Inferior parietal cortex (tissue), 1 donor: ENCODE data around the gene TPPP2.
"Not testable (repeated sequence)": the region's sequence is repeated elsewhere in the genome, so short reads cannot be mapped to it uniquely, and the experiment has no call there.

ENCODE experiments used
- DNase-seq: peaks from one replicate; pipeline ENCODE4 v3.0.0-alpha.2; 2016; ENCODE audit errors: extremely low spot score

TPPP2 gene

DNA sequence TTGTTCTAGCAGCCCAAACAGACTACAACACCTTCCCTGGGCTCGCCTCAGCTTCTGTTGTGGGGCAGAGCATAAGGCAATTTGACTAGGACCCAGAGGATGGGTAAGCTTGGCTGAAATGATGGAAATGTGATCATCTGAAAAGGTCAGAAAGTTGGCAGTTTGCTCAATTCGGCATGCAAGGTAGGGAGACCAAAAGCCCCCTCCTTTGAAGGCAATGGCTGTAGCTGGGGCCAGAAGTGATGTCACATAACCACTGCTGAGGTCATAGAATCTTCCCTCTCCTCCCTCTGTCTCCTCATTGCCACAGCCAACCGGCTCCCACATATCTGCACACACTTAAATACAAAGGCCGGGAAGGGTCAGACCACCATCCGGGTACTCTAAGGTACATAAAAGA, at the start of gene TPPP2:
Gene TPPP2 (plus strand): TSS at position 301 of the 400 bp plus-strand sequence. CDS start 365 bp downstream, outside the sequence.
- DNase-seq, result no peak

DNA sequence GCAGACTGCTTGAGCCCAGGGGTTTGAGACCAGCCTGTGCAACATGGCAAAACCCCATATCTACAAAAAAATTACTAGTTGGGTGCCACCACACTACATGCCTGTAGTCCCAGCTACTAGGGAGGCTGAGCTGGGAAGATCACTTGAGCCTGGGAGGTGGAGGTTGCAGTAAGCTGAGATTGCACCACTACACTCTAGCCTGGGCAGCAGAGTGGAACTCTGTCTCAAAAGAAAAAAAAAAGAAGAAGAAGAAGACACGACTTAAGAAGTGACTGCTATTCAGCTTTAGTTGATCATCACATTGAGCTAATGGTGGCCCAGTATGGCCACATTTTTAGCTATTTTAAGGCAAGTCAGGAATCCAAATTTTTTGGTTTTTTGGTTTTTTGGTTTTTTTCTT, 49.1 kb upstream of the TPPP2 start:
- DNase-seq, result no peak

DNA sequence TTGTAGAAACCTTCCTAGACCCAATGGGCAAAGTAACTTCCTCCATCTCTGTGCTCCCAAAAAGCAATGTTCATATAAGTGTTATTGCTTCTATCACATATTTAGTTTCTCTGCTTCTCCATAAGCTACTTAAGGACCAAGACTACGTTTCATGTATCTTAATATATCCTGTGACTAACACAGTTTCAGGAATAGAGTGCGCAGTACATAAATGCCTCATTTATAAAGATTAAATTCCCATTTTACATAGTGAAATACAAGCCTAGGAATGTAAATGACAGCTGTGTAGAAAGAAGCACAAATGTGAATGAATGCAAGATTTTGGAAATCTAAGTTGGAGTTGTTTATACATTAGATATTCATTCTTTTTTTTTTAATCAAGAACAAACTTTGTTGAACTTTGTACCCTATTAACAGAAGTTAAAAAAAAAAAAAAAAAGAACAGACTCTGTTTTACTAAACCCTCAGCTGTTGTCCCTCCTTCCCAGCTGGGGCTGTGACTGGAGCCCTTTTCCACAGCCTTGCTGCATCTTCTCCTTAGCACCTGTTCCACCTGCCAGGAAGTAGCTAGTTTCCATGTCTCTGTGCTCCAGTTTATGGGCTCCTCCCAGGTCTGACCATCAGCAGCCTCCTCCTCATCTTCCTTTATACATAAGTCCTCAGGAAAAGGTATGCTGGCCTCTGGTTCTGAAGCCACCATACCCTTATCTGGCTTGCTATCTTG, 47.2 kb upstream of the TPPP2 start:
- DNase-seq, result no peak

DNA sequence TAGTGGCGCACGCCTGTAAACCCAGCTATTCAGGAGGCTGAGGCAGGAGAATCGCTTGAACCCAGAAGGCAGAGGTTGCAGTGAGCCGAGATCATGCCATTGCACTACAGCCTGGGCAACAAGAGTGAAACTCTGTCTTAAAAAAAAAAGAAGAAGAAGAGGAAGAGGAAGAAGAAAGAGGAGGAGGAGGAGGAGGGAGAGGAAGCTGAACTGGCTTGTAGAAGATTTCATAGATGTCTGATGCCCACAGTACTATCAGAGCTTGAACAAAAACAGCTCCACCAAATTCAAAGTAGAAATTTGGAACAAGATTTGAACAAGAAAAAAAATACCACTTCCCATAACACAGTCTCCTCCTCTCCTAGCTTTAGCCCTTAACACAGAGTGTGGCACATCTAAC, 44.4 kb upstream of the TPPP2 start:
- DNase-seq, result not testable (repeated sequence)

GRCh38 chr14:20986811-20987210, 43.2 kb upstream of the TPPP2 start:
- peak; percentile 22 for DNase-seq

GRCh38 chr14:20988717-20989470, 41.1 kb upstream of the TPPP2 start:
- DNase-seq, result no peak

GRCh38 chr14:20989471-20989786, 40.6 kb upstream of the TPPP2 start:
- no peak for DNase-seq

GRCh38 chr14:20989787-20990600, 40.0 kb upstream of the TPPP2 start, which contains the start of gene METTL17:
METTL17 (plus strand) TSS chr14:20989980; CDS start chr14:20990003, 23 bp downstream.
- DNase-seq, result peak; percentile 95

DNA sequence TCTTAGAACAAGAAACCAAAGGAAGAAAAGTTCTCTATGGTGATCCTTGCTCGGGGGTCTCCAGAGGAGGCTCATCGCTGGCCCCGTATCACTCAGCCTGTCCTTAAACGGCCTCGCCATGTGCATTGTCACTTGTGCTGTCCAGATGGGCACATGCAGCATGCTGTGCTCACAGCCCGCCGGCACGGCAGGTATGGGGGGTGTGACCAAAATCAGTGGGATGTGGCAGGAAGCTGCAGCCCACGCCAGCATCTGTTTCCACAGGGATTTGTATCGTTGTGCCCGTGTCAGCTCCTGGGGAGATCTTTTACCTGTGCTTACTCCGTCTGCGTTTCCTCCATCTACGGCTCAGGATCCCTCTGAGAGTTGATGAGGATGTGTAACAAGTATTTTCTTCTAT, 33.5 kb upstream of the TPPP2 start:
- no peak for DNase-seq

DNA sequence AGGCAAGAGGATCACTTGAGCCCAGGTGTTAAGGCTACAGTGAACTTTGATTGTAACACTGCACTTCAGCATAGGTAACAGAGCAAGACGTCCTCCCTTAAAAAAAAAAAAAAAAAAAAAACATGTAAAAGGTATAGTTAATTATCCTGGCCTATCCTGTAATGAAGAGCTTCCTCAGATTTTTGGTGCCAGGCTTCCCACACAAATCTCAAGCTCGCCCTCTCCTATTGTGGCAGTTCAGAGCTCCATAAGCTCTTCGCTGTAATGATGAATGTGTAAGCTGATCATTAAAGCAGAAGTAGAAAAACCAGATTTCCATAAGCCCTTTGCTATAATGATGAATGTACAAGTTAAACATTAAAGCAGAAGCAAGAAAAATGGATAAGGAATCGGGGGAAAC, 32.9 kb upstream of the TPPP2 start:
- no peak for DNase-seq

- DNase-seq, result no peak
Measured at GRCh38 chr14:20997564-20997963, 32.5 kb upstream of the TPPP2 start.

GRCh38 chr14:20998139-20998538, 31.9 kb upstream of the TPPP2 start:
- no peak for DNase-seq

GRCh38 chr14:20998674-20999366, 31.2 kb upstream of the TPPP2 start, which contains the start of gene SLC39A2:
SLC39A2 (plus strand) TSS chr14:20999293; CDS start chr14:20999447, 154 bp downstream.
- DNase-seq, result no peak

DNA sequence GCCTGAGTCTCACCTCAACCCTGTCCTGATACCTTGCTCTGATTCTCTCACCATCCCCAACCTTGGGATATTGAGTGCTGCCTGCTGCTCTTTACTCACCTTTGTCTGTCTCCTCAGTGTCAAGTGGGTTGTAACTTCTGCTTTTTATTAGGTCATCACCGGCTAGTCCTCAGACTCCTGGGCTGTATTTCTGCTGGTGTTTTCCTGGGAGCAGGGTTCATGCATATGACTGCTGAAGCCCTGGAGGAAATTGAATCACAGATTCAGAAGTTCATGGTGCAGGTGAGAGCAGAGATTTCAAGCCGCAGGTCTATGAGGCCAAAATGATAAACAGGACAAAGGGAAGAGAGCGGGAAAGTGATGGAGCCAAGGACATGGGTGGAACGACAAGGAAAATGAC, 30.4 kb upstream of the TPPP2 start:
- DNase-seq, result no peak

DNA sequence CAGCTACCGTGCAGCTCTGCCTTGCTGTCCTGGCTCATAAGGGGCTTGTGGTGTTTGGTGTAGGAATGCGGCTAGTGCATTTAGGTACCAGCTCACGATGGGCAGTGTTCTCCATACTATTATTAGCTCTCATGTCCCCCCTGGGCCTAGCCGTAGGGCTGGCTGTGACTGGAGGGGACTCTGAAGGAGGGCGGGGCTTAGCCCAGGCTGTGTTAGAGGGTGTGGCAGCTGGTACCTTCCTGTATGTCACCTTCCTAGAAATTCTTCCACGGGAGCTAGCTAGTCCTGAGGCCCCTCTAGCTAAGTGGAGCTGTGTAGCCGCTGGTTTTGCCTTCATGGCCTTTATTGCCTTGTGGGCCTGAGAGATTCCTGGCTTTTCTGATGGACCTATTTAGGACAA, 28.8 kb upstream of the TPPP2 start:
- DNase-seq, result no peak

DNA sequence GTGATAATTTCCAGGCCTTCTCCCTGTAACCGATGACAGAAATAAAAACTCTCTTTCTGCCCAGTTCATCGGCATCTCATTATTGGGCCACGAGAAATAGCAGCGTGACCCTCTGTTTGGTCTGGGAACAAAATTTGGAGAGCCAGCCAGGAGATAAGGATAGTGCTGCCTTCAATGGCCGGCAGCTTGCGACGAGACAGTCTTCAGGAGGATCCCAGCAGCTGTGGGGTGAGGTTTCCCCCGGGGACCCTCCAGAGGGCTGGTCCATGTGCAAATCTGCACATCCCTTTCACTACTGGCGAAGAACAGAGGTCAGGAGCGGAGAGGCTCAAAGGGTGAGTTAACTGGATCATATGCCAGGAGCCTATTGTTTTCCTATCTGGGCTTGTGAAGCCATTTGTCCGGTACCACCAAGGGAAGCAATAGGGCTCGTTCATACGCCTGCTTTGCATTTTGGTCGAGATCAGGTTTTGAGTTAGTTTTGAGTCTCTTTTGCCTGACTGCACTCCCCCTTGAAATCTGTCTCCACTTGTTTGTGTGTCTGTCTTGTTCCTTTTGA, 26.1 kb upstream of the TPPP2 start:
- no peak for DNase-seq

GRCh38 chr14:21009721-21010120, 20.3 kb upstream of the TPPP2 start:
- not testable (repeated sequence) for DNase-seq

DNA sequence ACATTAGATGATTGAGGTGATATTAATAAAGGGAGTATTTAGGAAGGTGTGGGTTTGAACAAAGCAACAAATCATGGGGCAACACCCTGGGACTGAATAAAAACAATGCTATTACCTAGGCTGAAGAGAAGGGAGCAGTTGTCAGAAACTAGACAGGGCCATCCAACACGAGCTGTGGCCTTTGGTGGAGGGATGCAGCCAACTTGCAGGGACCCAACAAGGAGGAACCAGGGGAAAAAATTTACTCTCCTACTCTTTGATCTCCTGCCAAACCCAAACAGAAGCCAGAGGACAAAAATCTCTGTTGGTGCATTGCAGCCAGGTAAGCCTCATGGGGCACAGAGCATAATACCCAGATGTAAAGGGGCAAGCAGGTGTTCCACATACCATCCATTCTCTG, 18.9 kb upstream of the TPPP2 start:
- DNase-seq, result no peak

- DNase-seq, result peak; percentile 99
Measured at GRCh38 chr14:21014761-21015190, 15.2 kb upstream of the TPPP2 start.

DNA sequence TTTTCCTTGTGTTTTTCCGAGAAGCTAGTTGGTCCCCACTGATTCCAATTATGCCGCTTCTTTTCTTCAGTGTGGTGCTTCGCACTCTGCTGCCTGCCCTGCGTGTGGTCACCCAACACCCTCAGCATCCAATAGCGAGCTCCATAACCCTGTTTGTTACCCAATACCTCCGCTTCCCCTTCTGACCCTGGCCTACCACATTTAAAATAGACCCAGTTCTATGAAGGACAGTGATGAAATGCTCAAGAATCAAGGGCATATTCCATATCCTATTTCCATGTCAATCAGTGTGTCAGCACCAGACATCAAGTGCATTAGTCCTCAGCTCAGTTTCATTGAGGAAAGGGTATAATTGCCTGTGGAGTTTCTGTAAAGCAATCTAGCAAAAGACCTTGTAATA, 14.7 kb upstream of the TPPP2 start:
- no peak for DNase-seq
